Osteoblast (primary cell): Measurements from ENCODE around the gene LINS1. TPM values are rescaled to one million over a fixed set of nuclear protein-coding genes. Genes with fewer than 3 reads are reported as not detected.

ENCODE experiments used
- DNase-seq: peaks from one replicate; pipeline ENCODE4 v3.0.0; 2011; ENCODE audit warnings: low spot score, mixed read lengths; ENCODE audit not compliant: insufficient read length; ENCODE audit errors: missing footprints
- H2AFZ ChIP-seq: 2 replicates; pipeline ENCODE4 v1.6.0; 2011; ENCODE audit warnings: mild to moderate bottlenecking, low read length
- H3K27ac ChIP-seq: 2 replicates; pipeline ENCODE4 v1.5.1; 2011; ENCODE audit warnings: mild to moderate bottlenecking, low read depth, low read length, moderate library complexity
- H3K27me3 ChIP-seq: 2 replicates; pipeline ENCODE4 v1.6.0; 2012; ENCODE audit warnings: mild to moderate bottlenecking, control low read depth, inconsistent platforms, low read length, moderate library complexity; ENCODE audit not compliant: insufficient read depth
- H3K36me3 ChIP-seq: 2 replicates; pipeline ENCODE4 v1.5.1; 2011; ENCODE audit warnings: mild to moderate bottlenecking, low read length, control low read depth, moderate library complexity; ENCODE audit not compliant: insufficient read depth
- H3K4me1 ChIP-seq: 2 replicates; pipeline ENCODE4 v1.5.1; 2011; ENCODE audit warnings: mild to moderate bottlenecking, low read length, control low read depth, moderate library complexity; ENCODE audit not compliant: insufficient read depth
- H3K4me2 ChIP-seq: 2 replicates; pipeline ENCODE4 v1.6.0; 2011; ENCODE audit warnings: mild to moderate bottlenecking, low read length; ENCODE audit not compliant: insufficient read depth
- H3K4me3 ChIP-seq: fragments of 200-600 bp; sonication (generic); 3 replicates; pipeline ENCODE4 v1.5.1; 2012; ENCODE audit warnings: mild to moderate bottlenecking, low read length, inconsistent platforms; ENCODE audit not compliant: insufficient read depth
- H3K79me2 ChIP-seq: 2 replicates; pipeline ENCODE4 v1.6.0; 2012; ENCODE audit warnings: mild to moderate bottlenecking, low read length, control low read depth, inconsistent platforms; ENCODE audit not compliant: insufficient read depth
- H3K9me3 ChIP-seq: 2 replicates; pipeline ENCODE4 v1.5.1; 2011; ENCODE audit warnings: low read depth, low read length, control low read depth
- H4K20me1 ChIP-seq: 2 replicates; pipeline ENCODE4 v1.6.0; 2012; ENCODE audit warnings: mild to moderate bottlenecking, low read length, control low read depth; ENCODE audit not compliant: insufficient read depth
- CTCF ChIP-seq: IDR thresholded peaks from 2 replicates; pipeline ENCODE4 v1.5.1; 2011; ENCODE audit warnings: mild to moderate bottlenecking, low read depth, low read length, moderate library complexity; ENCODE audit errors: extremely low read depth
- total RNA-seq: library from RNA; depleted of rRNA; stranded (reverse); fragments of >200 nt; gene quantifications from 2 replicates; pipeline ENCODE4 v1.2.3, GENCODE V29; 2012

LINS1 gene
- total RNA-seq, 1 donor = 14.8 TPM

- peaks cover 17% of the 10 kb centered on the region for H3K79me2 ChIP-seq
- no peak for DNase-seq
- no peaks in the 10 kb centered on the region for H3K4me1 ChIP-seq
- H3K4me3 ChIP-seq = no peak overlapping the region
- no peak overlapping the region for H2AFZ ChIP-seq
- H4K20me1 ChIP-seq = peaks cover 9% of the 10 kb centered on the region
- H3K4me2 ChIP-seq = no peak overlapping the region
- H3K27me3 ChIP-seq = no peaks in the 10 kb centered on the region
- no peak for TF ChIP-seq CTCF
- no peaks in the 10 kb centered on the region for H3K36me3 ChIP-seq
- no peak overlapping the region for H3K27ac ChIP-seq
- H3K9me3 ChIP-seq = no peaks in the 10 kb centered on the region
Measured at GRCh38 chr15:100580414-100580813, 21.6 kb downstream of the LINS1 start.

- no peaks in the 10 kb centered on the region for H3K4me1 ChIP-seq
- peaks cover 17% of the 10 kb centered on the region for H3K36me3 ChIP-seq
- no peak overlapping the region for H3K4me2 ChIP-seq
- H3K79me2 ChIP-seq = no peaks in the 10 kb centered on the region
- H3K27ac ChIP-seq = no peak overlapping the region
- H3K4me3 ChIP-seq = no peak overlapping the region
- H3K9me3 ChIP-seq = no peaks in the 10 kb centered on the region
- TF ChIP-seq CTCF = no peak
- no peaks in the 10 kb centered on the region for H4K20me1 ChIP-seq
- DNase-seq = no peak
- H3K27me3 ChIP-seq = no peaks in the 10 kb centered on the region
- no peak overlapping the region for H2AFZ ChIP-seq
Measured at GRCh38 chr15:100573526-100573925, 28.5 kb downstream of the LINS1 start.

GRCh38 chr15:100572362-100572983, 29.5 kb downstream of the LINS1 start:
- Histone ChIP-seq H3K27ac (no peak overlapping the region), H3K4me1 (no peaks in the 10 kb centered on the region), H3K79me2 (no peaks in the 10 kb centered on the region), H3K27me3 (no peaks in the 10 kb centered on the region), H3K4me3 (no peak overlapping the region), H3K36me3 (peaks cover 17% of the 10 kb centered on the region), H3K9me3 (no peaks in the 10 kb centered on the region), H4K20me1 (no peaks in the 10 kb centered on the region), H3K4me2 (no peak overlapping the region), H2AFZ (no peak overlapping the region)
- peak; percentile 43 for TF ChIP-seq CTCF
- DNase-seq = no peak

GRCh38 chr15:100571592-100572167, 30.3 kb downstream of the LINS1 start:
- Histone ChIP-seq H3K9me3 (no peaks in the 10 kb centered on the region), H4K20me1 (no peaks in the 10 kb centered on the region), H2AFZ (no peak overlapping the region), H3K27me3 (no peaks in the 10 kb centered on the region), H3K36me3 (peaks cover 17% of the 10 kb centered on the region), H3K27ac (no peak overlapping the region), H3K4me1 (no peaks in the 10 kb centered on the region), H3K4me2 (no peak overlapping the region), H3K79me2 (no peaks in the 10 kb centered on the region), H3K4me3 (no peak overlapping the region)
- TF ChIP-seq CTCF = no peak
- DNase-seq = no peak
